Neutrophil (primary cell): ENCODE data around the gene SPECC1L.

Experiments
- H3K27ac ChIP-seq: fragments of 200-600 bp; sonication (generic); 2 replicates; pipeline ENCODE4 v1.5.1; 2016; ENCODE audit warnings: mild to moderate bottlenecking, moderate library complexity
- H3K27me3 ChIP-seq: fragments of 200-600 bp; sonication (generic); 2 replicates; pipeline ENCODE4 v1.6.0; 2016; ENCODE audit warnings: mild to moderate bottlenecking
- H3K36me3 ChIP-seq: fragments of 200-600 bp; sonication (generic); 2 replicates; pipeline ENCODE4 v1.5.1; 2017
- H3K4me1 ChIP-seq, 2 experiments: fragments of 200-600 bp in 1 of 2; sonication (generic) in 1 of 2; 1 replicate in 1 of 2; 2 replicates in 1 of 2; pipeline versions ENCODE4 v1.5.1 to v1.6.1; 2013 to 2016; ENCODE audit warnings: low read depth in 1 of 2, low read length in 1 of 2, mild to moderate bottlenecking in 1 of 2, moderate library complexity in 1 of 2; ENCODE audit not compliant: control insufficient read depth in 1 of 2, insufficient read depth in 1 of 2
- H3K4me3 ChIP-seq, 2 experiments: fragments of 200-600 bp in 1 of 2; sonication (generic) in 1 of 2; 1 replicate in 1 of 2; 2 replicates in 1 of 2; pipeline ENCODE4 v1.5.1; 2013 to 2016; ENCODE audit warnings: low read depth in 1 of 2, low read length in 1 of 2, mild to moderate bottlenecking in 1 of 2, moderate library complexity in 1 of 2
- H3K9me3 ChIP-seq: fragments of 200-600 bp; sonication (generic); 2 replicates; pipeline ENCODE4 v1.5.1; 2016
- CTCF ChIP-seq: fragments of 200-600 bp; sonication (generic); IDR thresholded peaks from 2 replicates; pipeline ENCODE4 v1.5.1; 2016; ENCODE audit warnings: antibody characterized with exemption

The SPECC1L gene

DNA sequence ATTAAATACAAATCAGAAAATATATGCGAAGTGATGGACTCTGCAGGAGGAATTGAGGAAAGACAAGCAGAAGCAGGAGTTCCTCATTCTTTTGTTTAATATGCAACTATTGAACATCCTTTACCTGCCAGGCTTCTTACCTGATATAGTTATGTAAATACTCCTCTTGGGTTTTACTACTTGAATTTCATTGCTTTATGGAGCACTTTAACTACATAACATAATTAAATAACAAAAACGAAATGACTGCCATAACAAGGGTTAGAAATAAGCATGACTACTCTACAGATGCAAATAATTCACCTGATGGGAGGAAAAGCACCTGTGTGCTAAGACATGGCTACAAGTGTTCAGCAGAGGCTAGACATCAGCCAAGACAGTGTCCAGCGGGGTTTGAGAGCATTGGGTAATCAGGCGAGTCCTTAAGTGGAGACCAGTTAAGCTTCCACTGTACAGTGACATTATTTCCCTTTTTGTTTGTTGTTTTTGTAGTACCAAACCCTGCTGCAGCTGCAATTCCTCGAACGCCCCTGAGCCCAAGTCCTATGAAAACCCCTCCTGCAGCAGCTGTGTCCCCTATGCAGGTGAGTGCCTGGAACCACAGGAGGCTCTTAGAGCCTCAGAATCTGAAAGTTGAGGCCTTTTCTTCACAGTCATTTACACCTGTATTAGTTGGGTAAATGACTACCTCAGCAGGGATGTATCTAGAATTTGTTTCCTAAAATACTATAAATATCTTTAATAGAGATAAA lies 67.4 kb downstream of the SPECC1L start:
- Histone ChIP-seq H3K27me3 (no peaks in the 10 kb centered on the region), H3K36me3 (peaks cover 21% of the 10 kb centered on the region), H3K4me1 (peaks cover 48 to 49% of the 10 kb centered on the region in 2 experiments), H3K27ac (peak overlapping the region; percentile 71), H3K4me3 (no peak overlapping the region), H3K9me3 (no peaks in the 10 kb centered on the region)
- no peak for TF ChIP-seq CTCF

DNA sequence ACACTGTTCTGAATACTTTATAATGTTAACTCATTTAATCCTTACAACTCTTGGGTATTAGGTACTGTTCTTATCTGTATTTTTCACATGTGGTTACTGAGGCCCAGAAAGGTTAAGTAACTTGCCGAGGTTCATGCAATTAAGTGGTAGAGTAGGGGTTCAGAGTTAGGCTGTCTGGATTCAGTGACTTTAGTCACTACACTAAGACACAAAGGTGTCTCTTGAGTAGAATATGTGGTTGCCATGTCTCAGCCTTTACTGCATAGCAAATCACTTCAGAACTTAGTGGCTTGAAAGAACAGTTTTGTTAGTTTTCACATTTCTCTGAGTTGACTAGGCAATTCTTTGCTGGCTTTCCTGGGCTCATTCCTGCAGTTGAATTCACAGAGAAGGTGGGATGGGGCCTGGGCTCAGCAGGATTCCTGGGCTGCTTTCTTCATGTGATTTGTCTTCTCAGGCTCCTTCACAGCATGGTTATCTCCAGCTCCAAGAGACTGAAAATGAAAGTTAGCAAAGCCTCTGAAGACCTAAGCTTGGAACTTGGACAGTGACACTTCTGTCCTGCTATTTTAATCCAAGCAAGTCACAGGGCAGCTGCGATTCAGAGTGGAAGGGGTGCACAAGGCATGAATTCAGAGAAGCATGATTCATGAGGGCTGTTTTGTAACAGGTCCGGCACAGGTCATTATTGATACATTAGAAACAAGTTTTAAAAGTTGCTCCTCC lies 68.3 kb downstream of the SPECC1L start:
- H3K27ac ChIP-seq: peak overlapping the region; percentile 71

DNA sequence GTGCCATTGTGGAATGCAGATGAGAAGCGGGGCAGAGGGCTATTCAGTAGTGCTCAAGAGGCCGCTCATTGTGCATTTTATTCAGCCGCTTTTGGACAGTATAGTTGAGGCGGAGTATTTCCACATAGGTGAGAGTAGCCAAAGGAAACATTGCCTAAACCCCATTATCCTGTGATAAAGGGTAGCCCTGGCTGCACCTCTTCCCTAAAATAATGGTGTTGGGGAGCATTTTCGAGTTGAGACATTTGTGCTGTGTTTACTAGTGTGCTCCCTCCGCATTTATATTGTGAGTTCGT lies 68.8 kb downstream of the SPECC1L start:
- H3K4me3 ChIP-seq: no peak overlapping the region
- peak overlapping the region; percentile 71 for H3K27ac ChIP-seq
- no peaks in the 10 kb centered on the region for H3K27me3 ChIP-seq
- no peak for TF ChIP-seq CTCF
- H3K36me3 ChIP-seq: peaks cover 22% of the 10 kb centered on the region
- H3K4me1 ChIP-seq: peaks cover 48 to 49% of the 10 kb centered on the region in 2 experiments
- no peaks in the 10 kb centered on the region for H3K9me3 ChIP-seq

More for the DNA sequence above, 68.3 kb downstream of the SPECC1L start:
- no peak overlapping the region for H3K4me3 ChIP-seq
- H3K27me3 ChIP-seq: no peaks in the 10 kb centered on the region
- H3K9me3 ChIP-seq: no peaks in the 10 kb centered on the region
- peaks cover 48 to 49% of the 10 kb centered on the region in 2 experiments for H3K4me1 ChIP-seq
- no peak for TF ChIP-seq CTCF
- peaks cover 26% of the 10 kb centered on the region for H3K36me3 ChIP-seq

DNA sequence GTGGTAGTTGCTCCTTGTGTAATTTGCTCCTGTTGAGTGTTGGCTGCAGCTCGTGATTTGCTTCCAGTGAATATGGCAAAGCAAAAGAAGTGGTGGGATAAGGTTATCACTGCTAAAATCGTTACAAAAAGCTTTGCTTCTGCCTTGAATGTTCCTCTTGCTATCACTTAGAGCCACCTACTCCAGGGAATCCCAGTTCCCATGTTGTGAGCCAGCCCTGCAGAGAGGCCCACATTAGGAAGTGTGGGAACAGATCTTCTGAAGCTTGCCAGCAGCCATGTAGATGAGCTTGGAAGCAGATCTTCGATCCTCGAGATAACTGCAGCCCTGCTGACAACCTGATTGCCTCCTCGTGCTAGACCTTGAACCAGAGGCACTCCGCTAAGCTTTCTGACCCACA lies 71.0 kb downstream of the SPECC1L start:
- no peaks in the 10 kb centered on the region for H3K9me3 ChIP-seq
- no peaks in the 10 kb centered on the region for H3K27me3 ChIP-seq
- TF ChIP-seq CTCF: no peak
- H3K4me3 ChIP-seq: no peak overlapping the region
- peaks cover 28 to 29% of the 10 kb centered on the region in 2 experiments for H3K4me1 ChIP-seq
- no peak overlapping the region for H3K27ac ChIP-seq
- peaks cover 28% of the 10 kb centered on the region for H3K36me3 ChIP-seq

- no peak for TF ChIP-seq CTCF
- Histone ChIP-seq H3K27ac (no peak overlapping the region), H3K4me1 (peaks cover 5% of the 10 kb centered on the region in 2 experiments)
These were observed 80.0 kb downstream of the SPECC1L start for GRCh38 chr22:24350627-24351026.

More at GRCh38 chr22:24350627-24351026, 80.0 kb downstream of the SPECC1L start:
- Histone ChIP-seq H3K9me3 (no peaks in the 10 kb centered on the region), H3K27me3 (no peaks in the 10 kb centered on the region), H3K36me3 (peaks cover 57% of the 10 kb centered on the region), H3K4me3 (no peak overlapping the region)
